A549 treated with AZD9567 at 1 μM for 4 hours (cell line): ENCODE measurements around the gene TUBB4A. TPM values are rescaled to one million over a fixed set of nuclear protein-coding genes. Genes with fewer than 3 reads are reported as not detected.

Source experiments
- total RNA-seq: library from RNA; stranded (reverse); fragments of 200-300 nt; extraction: Qiagen RNA extraction; gene quantifications from 5 replicates; pipeline ENCODE4 v1.2.3, GENCODE V29; 2022; ENCODE audit not compliant: insufficient read depth

Gene TUBB4A
- total RNA-seq = 2.3 to 6.7 TPM (median 6.5 TPM) in 5 replicates

GRCh38 chr19:6501740-6502648 is at the start of gene TUBB4A:
TUBB4A (minus strand) TSS chr19:6502309; CDS start chr19:6502212, 97 bp downstream.

DNA sequence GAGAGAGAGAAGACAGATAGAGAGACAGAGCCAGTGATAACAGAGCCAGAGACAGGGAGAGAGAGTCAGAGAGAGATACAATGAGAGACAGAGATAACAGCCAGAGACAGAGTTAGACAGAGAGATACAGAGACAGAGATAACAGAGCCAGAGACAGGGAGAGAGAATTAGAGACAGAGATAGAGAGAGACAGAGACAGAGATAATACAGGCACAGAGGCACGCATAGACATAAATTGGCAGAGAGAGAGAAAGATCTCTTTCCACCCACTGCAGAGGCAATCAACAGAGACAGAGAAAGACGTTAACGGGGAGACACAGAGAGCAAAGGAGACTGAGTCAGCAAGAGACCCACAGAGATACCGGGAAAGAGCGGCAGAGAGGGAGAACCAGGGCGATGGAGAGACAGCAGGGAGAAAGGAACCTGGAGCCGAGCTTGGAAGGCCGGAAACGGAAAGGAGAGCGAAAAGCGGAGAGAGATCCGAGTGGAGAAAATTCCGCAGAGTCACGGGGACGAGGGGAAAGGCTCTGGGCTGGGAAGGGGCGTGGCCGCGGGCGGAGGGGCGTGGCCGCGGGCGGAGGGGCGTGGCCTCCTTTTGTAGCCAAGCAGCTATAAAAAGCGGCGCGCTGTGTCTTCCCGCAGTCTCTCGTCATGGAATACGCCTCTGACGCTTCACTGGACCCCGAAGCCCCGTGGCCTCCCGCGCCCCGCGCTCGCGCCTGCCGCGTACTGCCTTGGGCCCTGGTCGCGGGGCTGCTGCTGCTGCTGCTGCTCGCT is 28.5 kb upstream of the TUBB4A start, which contains the start of gene TNFSF9:
Gene TNFSF9, plus strand, starts transcription at position 641 of the 777 bp plus-strand sequence. Its CDS starts 11 bp downstream, at position 652.

GRCh38 chr19:6481541-6482342 is 20.4 kb downstream of the TUBB4A start, which contains the start of gene DENND1C:
DENND1C (minus strand) TSS chr19:6481787; CDS start chr19:6481695, 92 bp downstream.

DNA sequence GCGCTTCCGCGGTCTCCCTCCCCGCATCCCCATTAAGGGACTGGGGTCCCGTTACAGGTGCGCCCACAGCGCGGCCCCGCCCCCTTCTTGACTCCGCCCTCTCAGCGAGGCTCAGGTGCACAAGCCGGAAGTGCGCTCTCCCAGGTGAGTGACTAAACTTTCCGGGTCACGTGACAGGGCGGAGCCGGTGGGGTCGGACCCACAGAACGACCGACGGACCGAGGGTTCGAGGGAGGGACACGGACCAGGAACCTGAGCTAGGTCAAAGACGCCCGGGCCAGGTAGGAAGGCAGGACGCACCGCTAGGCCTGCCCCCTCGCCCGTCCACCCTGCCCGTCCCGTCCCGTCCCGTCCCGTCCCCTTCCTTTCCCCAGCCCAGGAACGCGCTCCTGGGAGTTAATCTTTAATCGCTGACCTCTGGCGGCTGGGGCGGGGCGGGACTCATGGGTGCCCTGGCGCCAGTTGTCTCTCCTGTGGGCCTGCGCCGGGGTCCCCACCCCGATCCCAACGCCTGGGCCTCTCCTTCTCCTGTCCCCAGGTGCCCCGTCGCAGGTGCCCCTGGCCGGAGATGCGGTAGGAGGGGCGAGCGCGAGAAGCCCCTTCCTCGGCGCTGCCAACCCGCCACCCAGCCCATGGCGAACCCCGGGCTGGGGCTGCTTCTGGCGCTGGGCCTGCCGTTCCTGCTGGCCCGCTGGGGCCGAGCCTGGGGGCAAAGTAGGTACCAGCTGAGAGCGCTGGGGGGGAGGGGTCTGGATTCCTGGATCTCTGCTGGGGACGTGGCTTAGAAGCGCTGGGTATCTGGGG is 37.8 kb downstream of the TUBB4A start, which contains the start of gene CRB3:
Gene CRB3, plus strand, starts transcription at position 202 of the 804 bp plus-strand sequence. Its CDS starts 431 bp downstream, at position 633.

GRCh38 chr19:6459262-6460098 is 42.6 kb downstream of the TUBB4A start, which contains the start of gene SLC25A23:
SLC25A23 (minus strand) TSS chr19:6459792; CDS start chr19:6459628, 164 bp downstream.

Other genes with a start within 250 kb of the TUBB4A start
- 15.5 to 23.5 TPM (median 22.5 TPM) in 5 replicates for gene MLLT1, start 222.3 kb downstream of the TUBB4A start, total RNA-seq
- gene ACER1, start 168.7 kb downstream of the TUBB4A start, total RNA-seq = not detected in 5 replicates
- gene CLPP, start 140.8 kb downstream of the TUBB4A start, total RNA-seq = 44.4 to 67.8 TPM (median 64.3 TPM) in 5 replicates
- 24.2 to 39.3 TPM (median 36.1 TPM) in 5 replicates for gene ALKBH7, start 129.5 kb downstream of the TUBB4A start, total RNA-seq
- gene PSPN, start 126.4 kb downstream of the TUBB4A start, total RNA-seq = 0.67 to 0.97 TPM (median 0.83 TPM) in 5 replicates
- 50.9 to 58.1 TPM (median 55.8 TPM) in 5 replicates for gene GTF2F1, start 109.1 kb downstream of the TUBB4A start, total RNA-seq
- gene KHSRP, start 77.5 kb downstream of the TUBB4A start, total RNA-seq = 194 to 216 TPM (median 210 TPM) in 5 replicates
- 0.05 to 0.13 TPM (median 0.10 TPM) in 4 of 5 replicates, not detected in the other for gene SLC25A41, start 68.5 kb downstream of the TUBB4A start, total RNA-seq
- 9.9 to 18.9 TPM (median 18.1 TPM) in 5 replicates for gene SLC25A23, start 42.5 kb downstream of the TUBB4A start, total RNA-seq
- 2.9 to 4.1 TPM (median 3.6 TPM) in 5 replicates for gene CRB3, start 38.0 kb downstream of the TUBB4A start, total RNA-seq
- 0.14 to 0.31 TPM (median 0.26 TPM) in 4 of 5 replicates, not detected in the other for gene DENND1C, start 20.5 kb downstream of the TUBB4A start, total RNA-seq
- gene TNFSF9, start 28.7 kb upstream of the TUBB4A start, total RNA-seq = 3.7 to 5.9 TPM (median 4.7 TPM) in 5 replicates
- 8.4 to 24.7 TPM (median 19.9 TPM) in 5 replicates for gene CD70, start 88.8 kb upstream of the TUBB4A start, total RNA-seq
- 0.08 to 0.16 TPM (median 0.10 TPM) in 4 of 5 replicates, not detected in the other for gene TNFSF14, start 167.9 kb upstream of the TUBB4A start, total RNA-seq
- gene C3, start 218.3 kb upstream of the TUBB4A start, total RNA-seq = 41.2 to 89.5 TPM (median 46.8 TPM) in 5 replicates
- gene GPR108, start 235.3 kb upstream of the TUBB4A start, total RNA-seq = 31.1 to 44.6 TPM (median 39.3 TPM) in 5 replicates
- gene TRIP10, start 237.4 kb upstream of the TUBB4A start, total RNA-seq = 65.7 to 80.0 TPM (median 78.3 TPM) in 5 replicates